GM19023 (cell line): Measurements from ENCODE around the gene ATG2A.
A peak's percentile ranks its signal among the peaks of the same experiment; 100 is the strongest.
"Not testable (repeated sequence)": the region's sequence is repeated elsewhere in the genome, so short reads cannot be mapped to it uniquely, and the experiment has no call there.

Experiments used
- ATAC-seq: cut with Tn5 transposase; IDR thresholded peaks from one replicate; pipeline ENCODE4 v1.9.1; 2021; ENCODE audit warnings: mild to moderate bottlenecking, moderate library complexity; ENCODE audit not compliant: unreplicated experiment

The ATG2A gene

DNA sequence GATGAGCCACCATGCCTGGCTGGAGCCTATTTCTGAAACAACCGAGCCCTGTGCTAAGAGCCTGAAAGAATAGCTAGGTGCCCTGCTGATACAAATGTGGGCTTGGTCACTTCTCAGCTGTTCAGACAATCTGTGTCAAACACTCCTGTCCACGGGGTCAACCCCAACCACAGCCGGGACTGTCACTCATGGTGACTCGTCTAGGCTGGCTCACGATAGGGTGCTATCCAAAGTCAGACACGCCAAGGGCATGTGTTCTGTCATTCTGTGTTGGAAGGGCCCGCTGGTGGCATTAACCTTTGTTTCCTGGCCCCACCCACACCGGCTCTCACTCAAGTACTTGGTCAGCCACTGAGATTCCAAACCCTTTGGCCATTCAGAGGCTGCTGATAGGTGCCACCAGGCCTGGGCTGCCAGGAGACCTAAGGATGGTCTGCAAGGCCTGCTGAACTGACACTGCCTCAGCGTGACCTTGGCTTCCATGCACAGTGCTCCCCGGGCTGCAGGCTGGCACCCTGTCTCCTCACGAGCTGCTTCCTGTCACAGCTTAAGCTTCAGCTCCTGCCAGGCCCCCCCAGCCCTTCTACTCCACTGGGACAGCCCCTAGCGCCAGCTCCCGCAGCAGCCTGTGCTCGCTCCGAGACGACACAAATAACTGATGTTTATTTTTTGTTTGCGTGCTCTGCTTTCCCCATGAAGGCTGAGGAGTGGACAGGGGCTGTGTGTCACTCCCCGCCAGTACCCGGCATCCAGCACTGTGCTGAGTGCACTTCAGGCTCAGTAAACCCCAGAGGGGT lies 58.3 kb downstream of the ATG2A start:
- peak; percentile 17 for ATAC-seq

DNA sequence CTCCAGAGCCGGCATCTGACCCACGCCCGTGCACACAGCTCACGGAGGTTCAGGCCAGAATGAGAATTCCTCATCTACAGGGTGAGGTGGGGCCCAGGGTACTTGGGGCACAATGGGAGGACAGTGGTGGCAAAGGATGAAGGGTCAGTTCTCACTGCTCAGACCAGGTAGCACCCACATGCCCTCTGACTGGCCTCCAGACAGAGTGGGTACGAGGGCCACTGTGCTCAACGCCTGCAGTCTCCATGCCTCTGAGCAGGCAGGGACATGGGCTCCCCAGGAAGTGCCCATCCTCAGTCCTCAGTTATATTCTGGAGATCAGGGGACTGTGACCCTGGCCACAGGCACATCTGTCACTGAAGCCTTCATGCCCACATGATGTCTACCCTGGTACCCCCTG lies 59.5 kb downstream of the ATG2A start:
- no peak for ATAC-seq

DNA sequence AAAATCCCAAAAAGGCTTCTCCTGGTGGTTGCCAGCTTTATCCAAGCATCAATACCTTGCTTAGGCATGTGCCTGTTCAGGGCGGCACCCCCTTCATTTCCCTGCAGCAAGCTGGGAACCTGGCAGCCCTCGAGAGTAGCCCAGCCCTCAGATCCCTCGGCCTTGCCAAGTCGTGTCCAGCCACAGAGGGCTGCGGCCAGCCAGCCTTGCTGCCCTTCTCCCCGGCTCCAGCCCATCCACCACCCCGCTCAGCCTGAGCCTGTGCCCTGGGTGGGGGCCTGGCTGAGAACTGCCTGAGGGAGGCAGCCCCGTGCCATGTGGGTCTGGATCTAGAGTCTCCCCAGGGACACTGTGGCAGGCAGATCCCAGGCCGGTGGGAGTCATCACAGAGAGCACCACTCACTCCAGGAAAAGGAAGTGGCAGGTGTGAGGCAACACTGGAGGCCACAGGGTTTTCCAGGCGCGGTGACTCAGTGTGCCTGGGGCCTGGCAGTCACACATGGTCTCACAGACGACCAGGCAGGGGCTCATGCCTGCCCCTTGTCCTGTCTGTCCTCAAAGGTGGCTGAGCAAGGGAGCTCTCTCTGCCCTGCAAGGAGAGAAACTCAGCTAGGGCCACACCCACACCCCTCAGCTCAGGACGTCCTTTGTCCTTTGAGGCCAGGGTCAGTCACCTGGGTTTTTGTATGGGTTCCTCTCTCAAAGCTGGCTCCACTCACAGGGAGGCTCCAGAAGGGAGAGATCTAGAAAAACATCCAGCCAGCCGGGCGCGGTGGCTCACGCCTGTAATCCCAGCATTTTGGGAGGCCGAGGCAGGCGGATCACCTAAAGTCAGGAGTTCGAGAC lies 60.4 kb downstream of the ATG2A start:
- ATAC-seq, result no peak

DNA sequence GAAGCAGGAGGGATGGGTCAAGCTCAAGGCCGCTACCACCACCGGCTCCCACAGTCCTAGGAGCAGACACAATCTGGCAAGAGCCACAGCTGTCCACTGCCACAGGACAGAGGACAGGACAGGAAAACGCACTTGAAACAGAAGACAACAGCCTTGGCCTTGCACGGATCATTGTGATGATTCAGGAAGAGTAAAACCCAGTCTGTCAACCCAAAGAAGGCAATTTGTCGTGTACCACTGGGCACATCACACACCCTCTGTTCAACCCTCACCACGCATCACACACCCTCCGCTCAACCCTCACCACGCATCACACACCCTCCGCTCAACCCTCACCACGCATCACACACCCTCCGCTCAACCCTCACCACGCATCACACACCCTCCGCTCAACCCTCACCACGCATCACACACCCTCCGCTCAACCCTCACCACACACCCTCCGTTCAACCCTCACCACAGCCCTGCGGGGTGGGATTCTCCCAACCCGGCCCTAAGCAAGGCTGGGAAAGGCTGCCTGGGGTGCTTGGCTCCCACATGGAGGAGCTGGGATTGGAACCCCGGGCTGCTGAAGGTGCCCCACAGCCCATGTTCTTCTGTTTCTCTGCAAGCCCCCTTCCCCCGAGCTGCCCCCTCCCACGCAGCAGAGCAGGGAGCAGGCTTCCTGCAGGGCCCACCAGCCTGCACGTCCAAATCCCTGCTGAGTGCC lies 61.3 kb downstream of the ATG2A start:
- no peak for ATAC-seq

DNA sequence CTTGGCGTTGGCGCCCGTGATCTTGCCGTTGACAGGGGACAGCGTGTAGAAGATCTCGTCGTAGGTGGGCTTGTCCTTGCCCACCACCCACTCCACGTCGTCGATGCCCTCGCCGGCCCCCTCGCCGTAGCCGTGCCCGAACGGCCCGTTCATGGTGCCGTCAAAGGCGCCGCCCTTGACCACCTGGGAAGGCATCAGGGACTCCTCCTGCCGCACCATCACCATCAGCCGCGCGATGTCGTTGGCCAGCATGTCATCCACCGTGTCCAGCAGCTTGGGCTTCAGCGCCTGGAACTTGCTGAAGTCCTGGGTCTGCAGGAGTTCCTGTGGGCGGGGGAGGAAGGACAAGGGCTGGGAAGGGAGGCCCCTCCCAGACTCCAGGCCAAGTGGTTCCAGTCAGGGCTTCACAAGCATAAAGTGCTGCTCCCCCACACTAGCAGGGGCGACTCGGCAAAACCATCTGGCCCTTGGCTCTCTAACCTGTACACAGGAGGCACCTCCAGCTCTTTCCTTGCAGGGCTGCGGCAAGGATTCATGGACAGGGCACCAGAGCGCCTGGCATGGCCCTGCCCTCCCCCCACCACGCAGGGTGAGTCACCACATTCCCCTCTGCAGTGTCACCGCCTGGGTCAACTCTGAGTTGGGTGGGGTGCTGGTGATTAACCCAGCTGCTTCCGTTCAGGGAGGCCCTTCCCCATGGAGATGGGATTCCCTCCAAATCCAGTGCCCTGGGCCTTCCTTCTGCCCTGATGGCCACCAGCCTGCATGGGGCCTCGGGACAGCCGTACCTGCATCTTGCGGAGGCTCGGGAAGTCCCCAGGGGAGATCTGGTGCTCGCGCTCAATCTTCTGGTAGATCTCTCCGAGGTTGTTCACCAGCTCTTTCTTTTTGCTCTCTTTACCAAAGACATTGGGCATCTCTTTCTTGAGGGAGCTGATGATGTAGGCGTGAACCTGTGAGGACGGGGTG lies 62.2 kb downstream of the ATG2A start:
- ATAC-seq, result no peak

DNA sequence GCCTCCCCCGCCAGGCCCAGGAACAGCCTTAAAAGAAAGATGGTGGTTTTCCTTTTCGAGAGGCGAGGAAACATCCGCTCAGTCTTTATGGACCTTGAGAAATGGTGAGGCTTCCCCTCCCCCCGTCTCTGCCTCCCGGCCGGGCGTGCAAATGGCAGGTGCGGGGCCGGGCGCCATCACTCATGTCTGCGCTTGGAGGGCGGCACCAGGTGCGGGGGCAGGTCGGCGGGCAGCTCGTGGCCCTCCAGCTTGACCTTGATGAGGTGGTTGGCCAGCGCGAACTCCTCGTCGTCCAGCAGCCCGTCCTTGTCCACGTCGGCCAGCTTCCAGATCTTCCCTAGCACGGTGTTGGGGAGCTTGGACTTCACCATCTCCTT lies 62.9 kb downstream of the ATG2A start:
- no peak for ATAC-seq

DNA sequence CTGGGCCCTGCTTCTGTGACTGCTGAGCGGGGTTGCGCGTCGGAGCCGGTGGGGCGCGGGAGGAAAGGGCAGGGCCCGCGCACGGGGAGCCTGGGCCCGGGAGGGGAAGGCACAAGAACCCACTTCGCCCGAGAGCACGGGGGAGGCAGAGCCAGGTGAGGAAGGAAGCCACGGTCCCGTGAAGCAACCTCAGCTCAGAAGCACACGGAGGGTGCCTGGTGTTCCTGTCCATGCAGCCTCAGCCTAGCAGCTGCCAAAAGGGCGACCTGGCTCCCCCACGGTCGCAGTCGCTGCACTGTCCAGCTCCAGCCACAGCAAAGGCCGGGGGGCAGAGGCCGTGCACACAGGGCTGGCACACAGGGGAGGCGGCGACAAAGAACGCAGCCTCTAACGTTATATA lies 63.3 kb downstream of the ATG2A start:
- ATAC-seq, result no peak

DNA sequence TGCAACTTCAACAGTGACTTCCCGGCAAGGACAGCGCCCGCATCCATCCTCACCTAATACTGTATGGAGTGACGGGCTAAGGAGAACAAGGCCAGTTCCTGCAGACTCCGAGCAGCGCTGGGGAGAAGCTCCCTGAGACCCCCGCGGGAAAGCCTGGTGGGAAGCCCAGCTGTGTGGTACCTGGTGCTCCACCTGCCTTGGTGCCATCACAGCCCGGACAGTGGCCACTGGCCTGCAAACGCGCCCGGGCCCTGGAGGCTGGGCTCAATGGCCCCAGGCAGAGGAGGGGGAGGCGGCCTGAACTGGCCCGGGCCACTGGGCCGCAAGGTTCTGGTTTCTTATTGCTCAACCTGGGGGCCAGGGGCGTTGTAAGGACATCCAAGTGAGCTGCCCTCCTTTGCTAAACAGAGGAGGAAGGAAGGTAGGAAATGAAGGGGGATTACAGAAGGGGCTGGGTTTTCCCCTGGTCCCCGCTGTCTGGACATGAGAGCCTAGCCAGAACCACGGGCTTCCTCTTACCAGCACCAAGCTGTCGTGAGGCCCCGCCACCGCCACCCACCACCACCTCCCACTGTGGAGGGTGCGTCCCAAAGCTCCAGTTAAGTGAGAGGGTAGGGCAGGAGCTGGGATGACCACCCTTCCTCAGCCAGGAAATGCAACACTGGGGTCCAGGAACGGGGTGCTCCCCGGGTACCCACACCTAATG lies 64.1 kb downstream of the ATG2A start:
- ATAC-seq, result no peak

DNA sequence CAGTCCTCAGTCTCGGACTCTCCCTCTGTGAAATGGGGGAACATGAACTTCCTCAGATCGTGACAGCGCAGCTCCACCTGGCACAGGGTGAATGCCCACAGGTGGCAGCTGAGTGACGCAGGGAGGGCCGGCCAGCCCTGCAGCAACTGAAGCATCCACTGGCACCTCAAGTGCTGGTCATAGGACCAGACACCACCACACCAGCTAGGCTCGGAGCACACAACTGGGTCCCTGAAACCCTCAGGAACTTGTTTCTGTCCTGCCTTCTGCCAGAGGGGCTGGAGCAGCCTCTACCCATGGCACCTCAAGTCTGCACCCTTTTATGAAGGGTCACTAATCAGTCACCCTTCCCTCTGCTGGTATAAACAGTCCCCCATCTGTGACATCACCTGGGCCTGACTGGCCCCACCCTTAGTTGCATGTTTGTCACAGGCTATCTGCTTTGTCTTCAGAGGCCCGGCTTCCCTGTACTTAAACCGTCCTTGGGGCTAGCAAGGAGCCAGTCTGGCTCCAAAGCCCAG lies 65.1 kb downstream of the ATG2A start:
- ATAC-seq, result no peak

DNA sequence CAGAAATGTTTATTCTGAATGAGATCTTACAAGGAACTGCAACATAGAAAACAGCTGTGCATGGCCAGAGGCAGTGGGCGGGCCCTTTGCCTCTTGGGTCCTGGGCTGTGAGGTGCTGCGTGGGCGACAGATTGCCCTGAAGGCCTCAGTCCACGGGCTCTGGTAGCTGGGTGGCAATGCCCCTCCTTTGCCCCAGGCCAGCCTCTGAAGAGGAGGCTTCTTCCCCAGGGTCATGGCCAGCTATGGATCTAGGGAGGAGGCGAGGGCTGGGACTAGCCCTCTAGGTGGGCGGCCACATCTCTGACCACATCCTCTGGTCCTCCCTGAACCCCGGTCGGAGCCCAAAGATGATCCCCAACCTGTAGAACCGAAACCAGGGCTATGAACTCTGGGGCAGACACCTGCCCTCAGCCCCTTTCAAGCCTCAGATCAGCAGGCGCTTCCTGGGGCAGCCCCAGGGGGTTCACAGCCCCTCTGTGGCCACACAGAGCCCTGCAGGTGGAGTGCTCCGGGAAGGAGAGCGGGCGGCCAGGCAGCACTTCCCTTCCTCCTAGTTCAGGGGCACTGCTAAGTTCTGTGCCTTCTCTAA lies 65.9 kb downstream of the ATG2A start:
- peak; percentile 59 for ATAC-seq

DNA sequence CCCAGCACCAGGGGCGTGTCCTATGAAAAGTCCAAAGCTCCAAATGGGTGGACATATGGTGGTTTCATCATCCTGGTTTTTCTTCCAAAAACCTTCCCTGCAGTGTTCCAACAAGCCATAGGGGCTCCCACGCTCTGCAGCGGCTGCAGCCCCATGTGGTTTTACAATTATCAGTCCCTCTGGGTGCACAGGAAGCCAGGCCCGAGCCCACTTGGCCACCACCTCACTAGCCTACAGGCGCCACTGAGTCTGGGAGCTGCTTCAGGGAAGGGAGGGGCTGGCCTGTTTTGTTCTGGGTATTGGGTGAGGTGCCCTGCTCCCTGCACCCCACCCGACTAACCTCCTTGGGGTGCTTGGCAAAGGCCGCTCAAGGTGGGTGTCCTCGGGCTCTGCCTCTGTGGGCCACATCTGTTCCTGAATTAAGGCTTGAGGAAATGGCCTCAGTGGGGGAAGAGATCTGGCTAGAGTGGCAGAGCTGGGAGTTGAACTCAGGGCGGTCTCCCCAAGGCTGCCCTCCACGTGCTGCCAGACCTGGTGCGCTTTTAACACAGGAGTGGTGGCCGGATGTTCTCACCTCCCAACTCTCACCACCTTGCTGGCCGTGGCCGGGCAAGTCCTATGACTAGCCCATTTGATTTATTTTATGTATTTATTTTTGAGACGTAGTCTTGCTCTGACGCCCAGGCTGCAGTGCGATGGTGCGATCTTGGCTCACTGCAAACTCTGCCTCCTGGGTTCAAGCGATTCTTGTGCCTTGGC lies 67.2 kb downstream of the ATG2A start:
- ATAC-seq, result no peak

DNA sequence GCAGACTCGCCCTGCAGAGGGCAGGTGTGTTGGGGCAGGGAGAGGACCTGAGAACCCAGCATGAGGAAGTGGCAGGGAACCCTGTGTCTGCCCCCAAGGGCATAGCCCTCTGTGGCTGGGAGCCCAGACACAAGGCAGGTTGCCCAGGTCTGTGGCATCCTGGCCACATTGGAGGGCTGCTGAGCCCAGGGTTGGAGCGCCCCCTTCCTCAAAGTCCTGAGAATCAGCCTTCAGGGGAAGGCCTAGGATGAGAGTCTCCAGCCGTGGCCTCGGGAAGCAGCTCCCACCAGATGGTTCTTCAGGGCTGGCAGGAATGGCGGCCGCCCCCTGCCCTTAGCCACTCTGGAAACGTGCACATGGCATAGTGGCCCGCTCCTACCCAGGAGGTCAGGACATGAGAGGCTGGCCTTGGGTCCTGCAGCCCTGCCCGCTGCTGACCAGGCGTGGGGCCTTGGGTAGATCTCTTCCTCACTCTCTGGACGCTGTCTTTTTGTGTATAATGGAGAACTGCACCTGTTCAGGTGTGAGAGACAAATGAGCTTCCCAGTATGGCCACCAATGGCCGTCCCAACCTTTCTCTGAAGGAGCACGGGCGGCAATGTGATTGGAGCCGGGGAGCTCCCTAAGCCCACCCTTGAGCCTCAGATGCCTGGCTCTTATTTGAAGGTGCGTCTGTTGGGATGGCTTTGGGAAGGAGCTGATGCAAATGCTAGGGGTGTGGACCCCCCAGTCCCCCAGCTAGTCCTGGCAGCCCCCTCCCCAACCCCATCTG lies 68.0 kb downstream of the ATG2A start:
- no peak for ATAC-seq

DNA sequence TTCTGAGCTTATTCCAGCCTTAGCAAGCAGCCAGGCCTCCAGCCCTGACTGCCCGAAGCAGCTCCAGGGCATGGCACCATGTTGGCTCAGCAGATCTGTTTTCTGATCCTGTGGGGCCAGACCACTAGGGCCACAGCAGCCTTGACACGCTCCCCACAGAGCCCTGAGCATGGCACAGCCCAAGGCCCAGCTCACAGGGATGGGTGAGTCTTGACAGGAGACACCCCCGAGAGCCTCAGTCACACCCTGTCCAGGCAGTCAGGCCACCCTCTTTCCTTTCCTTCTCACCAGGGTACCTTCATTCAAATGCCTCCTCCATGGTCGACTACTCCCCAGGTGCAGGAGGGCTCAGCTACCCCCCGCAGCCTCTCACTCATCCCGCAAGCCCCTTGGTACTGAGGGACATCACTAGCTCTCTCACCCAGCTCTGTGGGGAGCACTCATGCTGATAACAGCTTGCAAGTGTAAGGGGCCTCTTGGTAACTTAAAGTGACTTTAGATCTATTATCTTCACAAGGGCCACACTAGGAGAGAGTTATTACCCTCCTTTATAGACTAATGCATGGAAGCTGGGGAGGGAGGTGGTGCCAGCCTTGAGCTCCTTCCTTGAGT lies 68.7 kb downstream of the ATG2A start:
- ATAC-seq, result no peak

DNA sequence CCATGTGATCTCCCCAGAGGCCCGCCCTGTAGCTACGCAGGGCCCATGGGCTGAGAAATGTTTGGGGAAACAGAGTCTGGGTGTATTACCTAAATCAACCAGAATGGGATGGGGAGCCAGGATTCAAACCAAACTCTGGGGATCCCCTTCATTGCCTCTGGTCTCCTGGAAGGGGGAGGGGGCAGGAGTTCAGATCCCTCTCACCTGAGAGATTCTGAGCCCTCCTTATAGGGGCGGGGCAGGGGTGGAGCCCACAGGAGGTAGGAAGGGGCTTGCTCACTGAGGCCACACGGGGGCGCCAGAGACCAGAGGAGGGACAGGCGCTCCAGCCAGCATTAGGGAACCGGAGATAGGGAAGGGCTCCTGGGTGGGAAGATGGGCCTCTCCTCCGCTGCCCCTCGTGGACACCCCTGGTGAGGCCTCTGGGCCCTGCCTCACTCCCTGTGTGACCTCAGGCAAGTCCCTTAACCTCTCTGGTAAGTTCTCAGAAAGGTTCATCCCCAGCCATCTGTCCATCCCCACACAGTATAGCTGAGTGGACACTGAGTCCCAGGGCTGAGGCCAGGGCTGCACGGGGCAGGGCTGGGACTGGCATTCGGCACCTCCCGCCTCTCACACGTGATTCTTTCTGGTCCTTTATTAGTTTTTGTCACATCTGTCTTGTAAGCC lies 69.9 kb downstream of the ATG2A start:
- no peak for ATAC-seq

DNA sequence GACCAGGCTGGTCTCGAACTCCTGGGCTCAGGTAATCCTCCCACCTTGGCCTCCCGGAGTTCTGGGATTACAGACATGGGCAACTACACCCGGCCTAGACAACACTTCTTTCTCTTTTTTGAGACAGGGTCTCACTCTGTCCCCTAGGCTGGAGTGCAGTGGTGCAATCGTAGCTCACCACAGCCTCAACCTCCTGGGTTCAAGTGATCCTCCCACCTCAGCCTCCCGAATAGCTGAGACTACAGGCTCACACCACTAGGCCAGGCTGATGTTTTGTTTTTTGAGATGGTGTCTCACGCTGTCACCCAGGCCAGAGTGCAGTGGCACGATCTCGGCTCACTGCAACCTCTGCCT lies 71.3 kb downstream of the ATG2A start:
- ATAC-seq, result not testable (repeated sequence)

DNA sequence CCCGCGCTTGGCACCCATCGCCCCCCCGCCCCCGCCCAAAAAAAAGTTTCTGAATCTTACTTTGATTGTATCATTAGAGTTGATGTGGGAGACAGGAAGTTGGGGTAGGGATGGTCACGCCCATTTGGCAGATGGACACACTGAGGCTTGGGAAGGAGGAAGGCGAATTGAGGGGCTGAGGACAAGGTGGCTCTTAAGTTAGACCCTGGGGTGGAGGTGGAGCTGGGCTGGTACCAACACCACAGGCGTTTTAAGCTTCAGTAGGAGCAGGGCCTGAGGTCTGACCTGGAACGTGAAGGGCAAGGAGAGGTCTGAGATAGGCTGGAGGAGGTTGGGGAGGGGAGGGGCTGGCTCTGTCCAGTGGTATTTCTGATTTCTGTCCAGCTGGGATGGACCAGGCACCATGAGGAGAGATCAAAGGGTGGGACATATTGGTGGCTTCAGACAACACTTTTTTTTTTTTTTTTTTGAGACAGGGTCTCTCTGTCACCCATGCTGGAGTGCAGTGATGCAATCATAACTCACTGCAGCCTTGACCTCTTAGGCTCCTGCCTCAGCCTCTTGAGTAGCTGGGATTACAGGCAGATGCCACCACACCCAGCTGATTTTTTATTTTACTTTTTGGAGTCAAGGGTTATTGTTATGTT lies 71.8 kb downstream of the ATG2A start:
- no peak for ATAC-seq
